ENCODE data around the gene ARL14.
"Not testable (repeated sequence)": the region's sequence is repeated elsewhere in the genome, so short reads cannot be mapped to it uniquely, and the experiment has no call there.

The ARL14 gene

GRCh38 chr3:160678292-160678842 lies 1.4 kb downstream of the ARL14 start:
- DNase-seq = no peak

- DNase-seq = no peak
Measured at GRCh38 chr3:160684368-160684740, 7.4 kb downstream of the ARL14 start.

- DNase-seq = peak; percentile 25
Measured at GRCh38 chr3:160685144-160685766, 8.3 kb downstream of the ARL14 start.

GRCh38 chr3:160686955-160687535 lies 10.1 kb downstream of the ARL14 start:
- peak; percentile 41 for DNase-seq

GRCh38 chr3:160691151-160691550 lies 14.2 kb downstream of the ARL14 start:
- DNase-seq = no peak

GRCh38 chr3:160691962-160692361 lies 15.0 kb downstream of the ARL14 start:
- no peak for DNase-seq

GRCh38 chr3:160693191-160693590 lies 16.2 kb downstream of the ARL14 start:
- DNase-seq = no peak

GRCh38 chr3:160694345-160694744 lies 17.4 kb downstream of the ARL14 start:
- no peak for DNase-seq

GRCh38 chr3:160695003-160695402 lies 18.0 kb downstream of the ARL14 start:
- no peak for DNase-seq

GRCh38 chr3:160695915-160696327 lies 19.0 kb downstream of the ARL14 start:
- peak; percentile 31 for DNase-seq

GRCh38 chr3:160697637-160698380 lies 20.8 kb downstream of the ARL14 start:
- peak; percentile 86 for DNase-seq

- no peak for DNase-seq
Measured at GRCh38 chr3:160698599-160699195, 21.7 kb downstream of the ARL14 start.

GRCh38 chr3:160701490-160701889 lies 24.5 kb downstream of the ARL14 start:
- DNase-seq = no peak

- peak; percentile 36 for DNase-seq
Measured at GRCh38 chr3:160702290-160702689, 25.3 kb downstream of the ARL14 start.

- DNase-seq = no peak
Measured at GRCh38 chr3:160703974-160704373, 27.0 kb downstream of the ARL14 start.

GRCh38 chr3:160707187-160707794 lies 30.3 kb downstream of the ARL14 start:
- DNase-seq = peak; percentile 45

- DNase-seq = no peak
Measured at GRCh38 chr3:160709477-160710182, 32.7 kb downstream of the ARL14 start.

- not testable (repeated sequence) for DNase-seq
Measured at GRCh38 chr3:160713144-160713543, 36.2 kb downstream of the ARL14 start.

- no peak for DNase-seq
Measured at GRCh38 chr3:160719710-160720109, 42.8 kb downstream of the ARL14 start.

GRCh38 chr3:160720123-160720746 lies 43.3 kb downstream of the ARL14 start:
- no peak for DNase-seq

GRCh38 chr3:160722331-160722730 lies 45.4 kb downstream of the ARL14 start:
- DNase-seq = no peak

- no peak for DNase-seq
Measured at GRCh38 chr3:160725338-160725737, 48.4 kb downstream of the ARL14 start.

Data from HCEC 1CT (cell line).